Tibial nerve (tissue), 4 donors: ENCODE measurements around the gene BCL7A. TPM values are rescaled to one million over a fixed set of nuclear protein-coding genes. Genes with fewer than 3 reads are reported as not detected.
A peak's percentile ranks its signal among the peaks of the same experiment; 100 is the strongest.

Experiments used
- DNase-seq, 2 donors: peaks; one replicate each; pipeline ENCODE4 v3.0.0-alpha.2; 2019; ENCODE audit warnings: low spot score in 2 of 2
- H3K27ac ChIP-seq, 4 donors: fragments of 200-600 bp; sonication (generic) in 3 of 4; one replicate each; pipeline ENCODE4 v1.5.1; 2017 to 2019; ENCODE audit warnings: mild to moderate bottlenecking in 1 of 4
- H3K27me3 ChIP-seq, 2 donors: fragments of 200-600 bp; sonication (generic) in 1 of 2; one replicate each; pipeline versions ENCODE4 v1.5.1 to v1.6.0; 2017 to 2019
- H3K36me3 ChIP-seq, 3 donors: fragments of 200-600 bp; sonication (generic); one replicate each; pipeline ENCODE4 v1.5.1; 2018 to 2019
- H3K4me1 ChIP-seq, 4 donors: fragments of 200-600 bp; sonication (generic) in 3 of 4; one replicate each; pipeline ENCODE4 v1.5.1; 2017 to 2019
- H3K4me3 ChIP-seq, 4 donors: fragments of 200-600 bp; sonication (generic) in 3 of 4; one replicate each; pipeline ENCODE4 v1.5.1; 2017 to 2019; ENCODE audit warnings: mild to moderate bottlenecking in 1 of 4, moderate library complexity in 1 of 4
- H3K9me3 ChIP-seq, 4 donors: fragments of 200-600 bp; sonication (generic) in 3 of 4; one replicate each; pipeline ENCODE4 v1.5.1; 2017 to 2019
- CTCF ChIP-seq, 5 experiments: fragments of 200-600 bp in 3 of 5; fragments of 450-650 bp in 2 of 5; sonication (generic) in 3 of 5; IDR thresholded peaks; one replicate each; pipeline ENCODE4 v1.5.1; 2016 to 2019; ENCODE audit warnings: antibody characterized with exemption in 5 of 5, mild to moderate bottlenecking in 3 of 5, moderate library complexity in 2 of 5
- EP300 ChIP-seq, 2 donors: sonication (generic); formaldehyde crosslinking; IDR thresholded peaks; one replicate each; pipeline ENCODE4 v1.6.1; 2017; ENCODE audit warnings: antibody characterized with exemption in 2 of 2, mild to moderate bottlenecking in 1 of 2
- POLR2A ChIP-seq, 2 donors: fragments of 450-650 bp; IDR thresholded peaks; one replicate each; pipeline ENCODE4 v1.6.1; 2017; ENCODE audit warnings: antibody characterized with exemption in 2 of 2, mild to moderate bottlenecking in 2 of 2, moderate library complexity in 2 of 2
- WGBS, 2 donors: methylation state at CpG; one replicate each; pipeline ENCODE4 v1.1.5; 2018; 5-methylcytosine and 5-hydroxymethylcytosine counted together
- total RNA-seq, 4 donors: library from RNA; depleted of rRNA; stranded (reverse); fragments of >200 nt; gene quantifications; one replicate each; pipeline ENCODE4 v1.1.0, GENCODE V29; 2016

The BCL7A gene
- total RNA-seq, 4 donors from 2014 or later: 2.4 to 10.7 (median 5.1) TPM

DNA sequence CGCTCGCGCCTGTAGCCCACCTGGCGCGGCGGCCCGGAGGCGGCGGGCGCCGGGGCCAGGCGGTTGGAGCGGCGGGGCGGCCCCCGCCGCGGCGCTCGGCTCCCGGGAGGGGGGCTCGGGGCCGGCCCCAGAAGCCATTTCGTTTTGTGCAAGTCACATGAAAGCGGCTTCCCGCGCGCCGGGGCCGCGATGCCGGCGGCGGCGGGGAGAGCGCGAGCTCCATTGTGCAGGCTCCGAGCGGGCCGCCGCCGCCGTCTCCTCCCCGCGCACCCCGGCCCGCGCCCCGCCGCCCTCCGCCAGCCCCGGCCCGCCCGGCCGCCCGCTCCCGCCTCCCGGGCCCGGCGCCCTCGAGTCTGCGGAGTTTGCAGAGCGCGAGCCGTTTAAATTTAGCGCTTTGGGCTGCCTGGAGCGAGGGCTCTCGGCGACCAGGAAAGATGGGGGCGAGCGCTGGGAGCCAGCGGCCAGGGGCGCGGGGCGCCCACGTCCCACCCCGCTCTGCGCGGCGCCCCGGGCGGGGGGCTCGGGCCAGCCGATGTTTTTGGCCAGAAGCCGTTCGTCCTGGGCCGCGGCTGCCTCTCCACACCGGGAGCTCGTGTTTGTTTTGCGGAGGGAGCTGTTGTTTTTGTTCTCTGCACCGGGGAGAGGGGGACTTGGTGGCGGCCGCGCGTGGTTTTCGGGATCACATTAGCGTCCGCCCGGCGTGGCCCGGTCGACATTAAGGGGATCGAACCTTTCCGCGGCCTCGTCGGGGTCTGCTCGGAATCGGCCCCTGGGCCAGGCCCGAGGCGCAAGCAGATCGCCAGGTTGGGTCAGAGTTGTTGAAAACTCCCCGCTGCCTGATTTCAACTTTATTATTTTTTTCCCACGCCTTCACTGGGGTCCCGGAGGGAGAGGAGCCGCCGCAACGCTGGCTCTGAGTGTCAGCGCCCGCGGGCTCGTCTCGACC, 982 bp downstream of the BCL7A start:
- WGBS, 2 donors: 0% methylated on average over 31 to 79 of the region's 124 CpGs
- H3K27ac ChIP-seq: peak overlapping the region; percentile 42 to 84 (median 69)
- no peak for DNase-seq

GRCh38 chr12:122023339-122024131, 1.9 kb downstream of the BCL7A start:
- H3K27me3 ChIP-seq: no peaks in the 10 kb centered on the region

More for the DNA sequence above, 982 bp downstream of the BCL7A start:
- Histone ChIP-seq H3K27me3 (no peaks in the 10 kb centered on the region), H3K4me1 (peaks cover 0 to 24% (median 12%) of the 10 kb centered on the region in 4 donors), H3K36me3 (no peaks in the 10 kb centered on the region), H3K4me3 (peak overlapping the region; percentile 56 to 81 (median 64)), H3K9me3 (peaks cover 0 to 11% (median 0%) of the 10 kb centered on the region in 4 donors)
- no peak for TF ChIP-seq CTCF (IDR thresholded peaks at IDR 0.05)
- no peak for TF ChIP-seq EP300 (IDR thresholded peaks at IDR 0.05)
- TF ChIP-seq POLR2A (IDR thresholded peaks at IDR 0.05): no peak

DNA sequence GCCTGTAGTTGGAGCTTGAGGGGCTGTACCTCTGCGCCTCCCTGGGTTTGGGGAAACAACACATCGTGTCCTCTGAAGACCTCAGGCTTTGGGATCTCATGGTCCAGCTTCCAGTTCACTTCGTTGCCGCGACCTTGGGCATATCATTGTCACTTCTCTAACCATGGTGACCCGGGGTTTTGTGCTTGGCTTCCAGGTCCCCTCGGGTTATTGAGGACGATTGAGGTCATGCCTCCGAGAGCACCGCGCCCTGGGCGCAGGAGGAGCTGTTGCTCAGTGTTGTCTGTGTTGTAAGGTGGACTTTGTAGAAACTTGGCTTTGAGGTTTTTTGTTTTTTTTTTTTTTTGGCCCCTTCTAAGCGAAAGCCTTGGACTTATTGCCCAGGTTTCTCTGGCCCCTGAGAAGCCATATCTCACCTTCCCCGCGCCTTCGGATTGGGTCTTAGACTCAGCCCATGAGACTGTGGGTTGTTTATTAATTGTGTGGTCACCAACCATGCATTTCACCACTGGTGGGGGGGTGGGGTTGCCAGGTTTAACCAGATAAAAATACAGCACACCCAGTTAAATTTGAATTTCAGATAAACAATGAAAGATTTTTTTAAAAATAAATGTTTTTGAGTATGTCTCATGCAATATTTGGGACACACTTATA, 2.6 kb downstream of the BCL7A start:
- Histone ChIP-seq H3K4me1 (peaks cover 0 to 30% (median 12%) of the 10 kb centered on the region in 4 donors), H3K36me3 (no peaks in the 10 kb centered on the region), H3K27me3 (no peaks in the 10 kb centered on the region), H3K4me3 (peak overlapping the region; percentile 56 to 81 (median 64)), H3K9me3 (no peaks in the 10 kb centered on the region), H3K27ac (peak overlapping the region in 3 of 4 donors; percentile 42 to 84 (median 71))
- TF ChIP-seq CTCF (IDR thresholded peaks at IDR 0.05) (no peak), POLR2A (IDR thresholded peaks at IDR 0.05) (no peak), EP300 (IDR thresholded peaks at IDR 0.05) (no peak)
- no peak for DNase-seq
- WGBS, 2 donors: 61 to 62% methylated on average over 16 of the region's 16 CpGs

More at GRCh38 chr12:122023339-122024131, 1.9 kb downstream of the BCL7A start:
- WGBS, 2 donors: 1 to 6% methylated on average over 35 to 41 of the region's 43 CpGs
- peak in 1 of 2 donors; percentile 34 for DNase-seq
- Histone ChIP-seq H3K9me3 (peaks cover 0 to 3% (median 0%) of the 10 kb centered on the region in 4 donors), H3K27ac (peak overlapping the region; percentile 42 to 84 (median 69)), H3K4me3 (peak overlapping the region; percentile 56 to 81 (median 64)), H3K4me1 (peaks cover 0 to 26% (median 12%) of the 10 kb centered on the region in 4 donors), H3K36me3 (no peaks in the 10 kb centered on the region)
- TF ChIP-seq EP300 (IDR thresholded peaks at IDR 0.05): peak in 1 of 2 donors; percentile 41
- no peak for TF ChIP-seq CTCF (IDR thresholded peaks at IDR 0.05)

- Histone ChIP-seq H3K27ac (no peak overlapping the region), H3K4me1 (peaks cover 0 to 19% (median 4%) of the 10 kb centered on the region in 4 donors), H3K27me3 (no peaks in the 10 kb centered on the region), H3K4me3 (no peak overlapping the region), H3K36me3 (no peaks in the 10 kb centered on the region), H3K9me3 (no peaks in the 10 kb centered on the region)
- 94 to 95% methylated on average over 7 of the region's 7 CpGs for WGBS, 2 donors
- TF ChIP-seq POLR2A (IDR thresholded peaks at IDR 0.05) (no peak), CTCF (IDR thresholded peaks at IDR 0.05) (no peak), EP300 (IDR thresholded peaks at IDR 0.05) (no peak)
- DNase-seq: no peak
Observed at GRCh38 chr12:122026706-122027333, 5.1 kb downstream of the BCL7A start.
